GM19324 (cell line): ENCODE data around the gene TNRC6B.

ENCODE experiments used
- ATAC-seq: cut with Tn5 transposase; IDR thresholded peaks from one replicate; pipeline ENCODE4 v1.9.1; 2021; ENCODE audit warnings: mild to moderate bottlenecking, moderate library complexity; ENCODE audit not compliant: unreplicated experiment, low FRiP score

TNRC6B gene

DNA sequence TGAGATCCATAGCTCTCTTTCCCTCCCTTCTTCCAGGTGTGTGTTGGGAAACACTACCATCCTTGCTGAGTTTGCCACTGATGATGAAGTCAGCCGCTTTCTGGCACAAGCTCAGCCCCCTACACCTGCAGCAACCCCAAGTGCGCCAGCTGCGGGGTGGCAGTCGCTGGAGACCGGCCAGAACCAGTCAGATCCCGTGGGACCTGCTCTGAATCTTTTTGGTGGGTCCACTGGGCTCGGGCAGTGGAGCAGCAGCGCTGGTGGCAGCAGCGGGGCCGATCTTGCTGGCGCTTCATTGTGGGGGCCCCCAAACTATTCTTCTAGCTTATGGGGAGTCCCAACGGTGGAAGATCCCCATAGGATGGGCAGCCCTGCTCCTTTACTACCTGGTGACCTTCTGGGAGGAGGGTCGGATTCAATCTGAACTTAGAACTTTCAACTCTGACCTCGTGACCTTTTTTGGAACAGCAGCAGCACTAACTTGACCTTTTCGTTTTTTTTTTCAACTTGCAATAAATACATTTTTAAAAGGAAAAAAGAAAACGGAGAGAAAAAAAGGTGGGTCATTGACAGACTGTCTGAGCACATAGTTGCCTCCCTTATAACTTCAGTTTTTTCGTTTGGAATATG lies 145.2 kb downstream of the TNRC6B start:
- no peak for ATAC-seq

- no peak for ATAC-seq
Measured at GRCh38 chr22:40323681-40324171, 146.0 kb downstream of the TNRC6B start.

DNA sequence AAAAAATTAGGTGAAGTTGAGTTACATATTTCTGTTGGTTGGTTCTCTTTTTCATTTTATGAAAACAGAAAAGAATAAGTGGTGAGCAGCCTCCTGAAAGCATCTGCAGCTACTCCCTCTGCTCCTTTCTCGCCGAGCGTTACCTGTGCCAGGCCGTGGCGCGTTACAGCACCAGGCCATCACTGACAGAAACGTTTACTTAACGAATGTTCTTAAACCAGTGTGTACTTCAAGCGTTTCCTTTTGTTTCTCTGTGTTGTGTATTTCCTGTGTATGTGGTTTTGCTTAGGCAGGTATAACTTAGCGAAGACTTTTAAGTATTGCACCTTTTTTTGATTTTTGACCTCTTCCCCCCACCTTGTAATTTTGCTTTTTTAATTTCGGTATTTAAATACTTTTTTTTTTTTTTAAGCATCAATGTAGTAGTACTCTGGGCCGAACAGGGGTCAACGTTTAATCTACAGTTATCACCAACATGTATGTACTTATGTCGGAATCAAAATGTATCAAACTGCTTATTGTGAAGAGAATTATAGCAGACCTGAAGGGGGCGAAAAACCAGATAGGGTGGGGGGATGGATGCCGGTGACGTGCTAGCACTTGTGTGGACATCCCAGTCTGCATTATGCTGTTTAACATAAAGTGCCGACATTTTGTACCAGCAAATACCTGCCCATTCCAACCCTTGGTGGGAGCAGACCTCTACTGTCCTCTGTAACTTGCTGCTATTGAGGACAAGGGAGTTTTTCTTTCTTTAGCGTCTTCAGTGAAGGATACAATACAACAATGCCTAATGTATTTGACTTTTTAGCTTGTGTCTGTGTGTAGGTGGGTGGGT lies 147.0 kb downstream of the TNRC6B start:
- no peak for ATAC-seq

GRCh38 chr22:40325315-40325714 lies 147.6 kb downstream of the TNRC6B start:
- no peak for ATAC-seq

DNA sequence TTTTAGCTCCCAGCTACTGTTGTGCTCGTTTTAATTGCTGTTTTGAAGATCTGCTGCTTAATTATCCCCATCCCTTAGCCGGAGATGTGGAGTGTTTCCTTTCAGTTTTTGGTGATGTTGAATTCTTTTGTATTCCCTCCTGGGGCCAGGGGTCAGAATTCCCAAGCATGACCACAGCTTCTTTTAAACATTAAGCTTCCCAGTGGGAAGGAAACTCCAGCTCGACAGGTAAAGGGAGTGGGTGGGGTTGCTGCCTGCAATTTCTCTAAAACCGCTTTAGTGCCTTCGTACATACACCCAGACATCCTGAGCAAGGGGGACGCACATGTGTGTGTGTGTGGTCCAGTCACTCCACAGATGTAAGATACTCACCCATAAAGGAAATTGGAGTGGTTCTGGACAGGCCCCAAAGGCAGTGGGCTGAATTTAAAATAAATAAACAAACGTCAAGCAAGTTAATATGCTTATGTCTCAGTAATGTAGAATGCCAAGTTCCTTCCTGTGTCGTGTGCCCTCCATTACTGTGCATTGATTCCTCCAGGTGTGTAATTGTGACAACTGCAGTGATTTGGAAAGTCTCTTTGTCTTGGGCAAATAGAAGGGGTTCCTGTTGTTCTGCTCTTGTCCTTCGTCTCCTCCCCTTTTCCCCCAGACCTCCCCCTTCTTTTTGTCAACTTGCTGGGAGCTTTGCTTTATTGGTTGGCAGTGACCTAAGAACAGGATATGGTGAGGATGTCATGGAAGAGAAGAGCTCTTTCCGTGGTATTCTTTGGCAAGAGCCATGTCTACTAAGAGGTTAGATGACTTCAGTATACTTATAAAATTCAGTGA lies 149.4 kb downstream of the TNRC6B start:
- ATAC-seq: no peak

DNA sequence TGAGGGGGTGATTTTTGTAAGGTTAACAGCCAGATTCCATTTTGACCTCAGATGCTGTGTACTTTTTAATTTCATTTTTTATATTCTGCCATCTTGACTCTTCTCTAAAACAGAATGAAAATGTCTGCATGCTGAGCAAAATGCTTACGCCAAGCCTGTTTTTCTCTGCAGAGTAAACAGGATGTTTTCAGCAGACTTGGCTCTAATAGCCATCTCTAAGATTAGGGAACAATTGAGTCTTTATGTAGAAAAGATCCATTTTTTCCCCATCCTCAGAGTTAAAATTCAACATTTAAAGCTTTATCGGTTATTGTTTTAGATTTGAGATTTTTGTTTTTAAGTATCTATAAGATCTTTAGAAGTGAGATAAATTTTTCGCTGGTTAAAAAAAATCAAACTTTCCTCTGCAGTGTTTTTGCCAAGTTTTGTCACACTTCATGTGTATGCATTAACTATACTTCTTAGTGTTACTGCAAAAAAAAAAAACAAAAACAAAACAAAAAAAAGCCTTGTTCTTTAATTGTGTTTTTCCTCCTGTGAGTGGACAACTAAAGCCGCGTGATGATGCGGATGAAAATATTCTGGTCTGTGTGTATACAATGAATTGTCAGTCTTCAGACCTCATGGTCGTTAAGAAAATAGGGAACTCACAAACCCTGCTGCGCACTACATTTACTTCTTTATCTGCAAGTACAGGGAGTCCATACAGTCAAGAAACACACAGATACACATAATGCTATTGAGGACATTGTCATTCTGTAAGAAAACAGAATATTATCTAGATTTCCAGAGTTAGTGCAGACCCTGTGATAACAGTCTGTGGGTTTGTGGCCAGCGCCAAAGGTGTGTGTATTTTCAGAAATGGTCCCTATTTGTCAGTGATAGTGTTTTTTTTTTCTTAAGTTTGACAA lies 151.1 kb downstream of the TNRC6B start:
- no peak for ATAC-seq

GRCh38 chr22:40329466-40329865 lies 151.7 kb downstream of the TNRC6B start:
- no peak for ATAC-seq

DNA sequence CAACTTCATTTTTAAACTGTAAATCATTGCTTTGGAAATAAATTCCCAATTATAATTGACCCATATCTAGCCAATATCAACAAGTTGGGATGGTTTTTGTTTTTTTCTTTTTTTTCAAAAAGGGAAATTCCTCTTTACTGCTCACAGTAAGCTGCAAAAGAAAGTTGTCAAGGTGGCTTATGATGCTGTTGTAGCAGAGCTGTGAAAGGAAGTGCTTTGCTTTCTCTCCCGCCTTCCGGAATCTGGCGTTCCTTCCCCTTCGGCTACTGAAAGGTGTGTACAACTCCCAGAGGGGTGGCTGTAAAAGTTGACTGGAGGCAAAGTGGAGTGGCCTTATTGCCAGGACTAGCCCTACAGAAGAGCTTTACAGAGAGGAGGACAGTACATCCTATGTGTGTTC lies 152.4 kb downstream of the TNRC6B start:
- no peak for ATAC-seq

- no peak for ATAC-seq
Measured at GRCh38 chr22:40330615-40331014, 152.9 kb downstream of the TNRC6B start.

- no peak for ATAC-seq
Measured at GRCh38 chr22:40331706-40332105, 154.0 kb downstream of the TNRC6B start.

- ATAC-seq: no peak
Measured at GRCh38 chr22:40332319-40332781, 154.6 kb downstream of the TNRC6B start.

GRCh38 chr22:40334060-40334459 lies 156.3 kb downstream of the TNRC6B start:
- no peak for ATAC-seq

DNA sequence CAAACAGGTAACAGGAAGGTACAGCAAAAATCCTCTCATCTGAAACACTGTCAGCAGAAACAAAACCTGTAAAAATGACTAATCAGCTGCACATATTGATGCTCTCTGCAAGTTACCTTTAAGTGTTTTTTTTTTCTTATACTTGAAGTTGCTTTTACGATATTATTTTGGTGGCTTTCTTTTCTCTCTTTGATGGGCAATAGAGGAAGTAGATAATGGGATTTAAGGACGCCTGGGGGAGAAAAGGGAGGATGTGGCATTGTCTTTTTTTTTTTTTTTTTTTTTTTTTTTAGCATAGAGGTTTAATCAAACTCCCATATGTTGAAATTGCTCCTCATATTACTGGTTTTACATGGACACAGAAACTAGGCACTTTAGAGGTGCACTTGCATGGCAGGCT lies 157.2 kb downstream of the TNRC6B start:
- no peak for ATAC-seq

GRCh38 chr22:40335358-40335757 lies 157.6 kb downstream of the TNRC6B start:
- no peak for ATAC-seq

- no peak for ATAC-seq
Measured at GRCh38 chr22:40340044-40340443, 162.3 kb downstream of the TNRC6B start.

DNA sequence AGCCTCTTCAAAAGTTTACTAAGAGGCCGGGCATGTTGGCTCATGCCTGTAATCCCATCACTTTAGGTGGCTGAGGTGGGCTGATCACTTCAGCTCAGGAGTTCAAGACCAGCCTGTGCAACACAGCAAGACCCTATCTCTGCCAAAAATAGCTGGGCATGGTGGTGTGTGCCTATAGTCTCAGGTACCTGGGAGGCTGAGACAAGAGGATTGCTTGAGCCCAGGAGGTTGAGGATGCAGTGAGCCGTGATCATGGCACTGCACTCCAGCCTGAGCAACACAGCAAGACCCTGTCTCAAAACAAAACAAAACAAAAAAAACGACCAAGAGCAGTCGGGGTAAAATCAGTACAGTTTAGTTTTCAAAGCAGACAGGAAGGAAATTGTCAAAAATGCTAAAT lies 163.9 kb downstream of the TNRC6B start:
- no peak for ATAC-seq

DNA sequence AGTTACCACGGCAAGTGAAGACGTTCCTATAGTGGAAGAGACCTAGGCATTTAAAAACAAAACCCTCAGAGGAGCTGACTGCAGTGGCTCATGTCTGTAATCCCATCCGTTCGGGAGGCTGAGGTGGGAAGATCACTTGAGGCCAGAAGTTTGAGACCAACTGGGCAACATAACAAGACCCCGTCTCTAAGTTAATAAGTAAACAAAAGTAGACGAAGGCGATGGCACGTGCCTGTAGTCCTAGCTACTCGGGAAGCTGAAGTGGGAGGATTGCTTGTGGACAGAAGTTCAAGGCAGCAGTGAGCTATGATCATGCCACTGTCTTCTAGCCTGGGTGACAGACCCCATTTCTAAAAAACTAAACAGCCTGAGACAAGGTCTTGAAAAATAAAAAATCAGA lies 164.8 kb downstream of the TNRC6B start:
- ATAC-seq: no peak

DNA sequence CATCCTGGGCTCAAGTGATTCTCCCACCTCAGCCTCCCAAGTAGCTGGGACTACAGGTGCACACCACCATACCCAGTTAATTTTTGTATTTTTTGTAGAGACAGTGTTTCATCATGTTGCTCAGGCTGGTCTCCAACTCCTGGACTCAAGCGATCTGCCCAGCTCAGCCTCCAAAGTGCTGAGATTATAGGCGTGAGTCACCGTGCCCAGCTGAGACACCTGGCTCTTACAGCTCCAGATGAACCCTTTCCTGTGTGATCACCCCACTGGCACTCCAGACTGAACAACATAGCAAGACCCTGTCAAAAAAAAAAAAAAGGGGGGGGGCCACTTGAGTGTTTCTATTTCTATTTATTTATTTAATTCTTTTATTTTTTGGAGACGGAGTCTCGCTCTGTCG lies 167.5 kb downstream of the TNRC6B start:
- no peak for ATAC-seq

GRCh38 chr22:40345815-40346184 lies 168.1 kb downstream of the TNRC6B start:
- ATAC-seq: peak; percentile 15
